K562 (cell line): ENCODE results near the gene USP31. TPM values are rescaled to one million over a fixed set of nuclear protein-coding genes. Genes with fewer than 3 reads are reported as not detected.

Source experiments
- ATAC-seq: fragments of 200-7000 bp; cut with Tn5 transposase; 3 replicates; pipeline ENCODE4 v1.9.1; 2020; ENCODE audit warnings: moderate library complexity
- BruUV-seq: library from RNA; stranded (reverse); fragments of 400-500 nt; replicated peaks from 2 replicates; lab custom pipeline; 2021; lab: Mats Ljungman, UMichigan
- CTCF ChIA-PET: fragments of 300-600 bp; formaldehyde crosslinking; extraction: SDS; loops from one replicate; lab custom pipeline; 2021; ENCODE audit warnings: low intra/inter-chr PET ratio; lab: Yijun Ruan, JAX
- POLR2A ChIA-PET: fragments of 300-600, 350-650 bp; sonication (Branson Sonifier 250); formaldehyde crosslinking; extraction: SDS; loops from one replicate; lab custom pipeline; 2021; ENCODE audit warnings: antibody characterized with exemption, inconsistent platforms; lab: Yijun Ruan, JAX
- DNase-seq, 4 experiments: peaks; one replicate each; pipeline versions ENCODE4 v3.0.0 to v3.0.0-alpha.2; 2011 to 2018; ENCODE audit warnings: low spot score in 3 of 4, mixed read lengths in 3 of 4; ENCODE audit errors: extremely low read depth in 1 of 4
- FAIRE-seq: peaks from 2 replicates; lab custom pipeline; 2011; peaks lifted over from hg19 to GRCh38; lab: Jason Lieb, UNC
- H2AFZ ChIP-seq: 2 replicates; pipeline ENCODE4 v1.6.0; 2011; ENCODE audit warnings: low read depth, low read length, control low read depth, inconsistent platforms
- H3K27ac ChIP-seq: fragments of 200-600 bp; 3 replicates; pipeline ENCODE4 v1.8.0; 2011; ENCODE audit warnings: low read depth, mild to moderate bottlenecking, control low read depth, inconsistent platforms, low read length, moderate library complexity, mixed read lengths; ENCODE audit errors: extremely low read depth
- H3K27me3 ChIP-seq, 2 experiments: fragments of 300-600 bp in 1 of 2; 2 replicates in 1 of 2; 3 replicates in 1 of 2; pipeline versions ENCODE4 v1.6.0 to v1.8.0; 2011; ENCODE audit warnings: inconsistent platforms in 2 of 2, low read length in 2 of 2, mild to moderate bottlenecking in 1 of 2, mixed read lengths in 1 of 2, moderate library complexity in 1 of 2; ENCODE audit not compliant: control insufficient read depth in 2 of 2, insufficient read depth in 2 of 2
- H3K36me3 ChIP-seq: fragments of 300-600 bp; 3 replicates; pipeline ENCODE4 v1.8.0; 2011; ENCODE audit warnings: mild to moderate bottlenecking, low read length, inconsistent platforms; ENCODE audit not compliant: control insufficient read depth, insufficient read depth
- H3K4me1 ChIP-seq, 2 experiments: fragments of 200-600 bp in 1 of 2; replicated peaks in 1 of 2; 2 replicates in 1 of 2; 3 replicates in 1 of 2; pipeline versions ENCODE4 v1.5.1 to v1.8.0; 2011; ENCODE audit warnings: inconsistent platforms in 2 of 2, low read length in 2 of 2, mild to moderate bottlenecking in 1 of 2, mixed read lengths in 1 of 2, moderate library complexity in 1 of 2; ENCODE audit not compliant: control insufficient read depth in 2 of 2, insufficient read depth in 2 of 2
- H3K4me2 ChIP-seq: 2 replicates; pipeline ENCODE4 v1.6.1; 2011; ENCODE audit warnings: low read length, control low read depth, inconsistent platforms, mixed read lengths; ENCODE audit not compliant: insufficient read depth
- H3K4me3 ChIP-seq: fragments of 200-600 bp; sonication (generic), shearing (Covaris generic); 2 replicates; pipeline ENCODE4 v1.5.1; 2016; ENCODE audit warnings: control low read depth, inconsistent platforms
- H3K79me2 ChIP-seq: fragments of 200-600 bp; 3 replicates; pipeline ENCODE4 v1.8.0; 2011; ENCODE audit warnings: low read length, inconsistent platforms; ENCODE audit not compliant: control insufficient read depth, insufficient read depth
- H3K9ac ChIP-seq, 2 experiments: 2 replicates each; pipeline versions ENCODE4 v1.6.0 to v1.6.1; 2011; ENCODE audit warnings: low read depth in 2 of 2, low read length in 2 of 2, control low read depth in 1 of 2, inconsistent platforms in 1 of 2, mild to moderate bottlenecking in 1 of 2, mixed read lengths in 1 of 2; ENCODE audit not compliant: insufficient read depth in 1 of 2
- H3K9me1 ChIP-seq: one replicate; pipeline ENCODE4 v1.6.0; 2011; ENCODE audit warnings: inconsistent platforms, mild to moderate bottlenecking, low read length, moderate library complexity; ENCODE audit not compliant: control insufficient read depth, insufficient read depth
- H3K9me3 ChIP-seq: replicated peaks from 2 replicates; pipeline ENCODE4 v1.5.1; 2011; ENCODE audit warnings: low read depth, low read length, inconsistent platforms; ENCODE audit not compliant: control insufficient read depth, insufficient read depth
- H4K20me1 ChIP-seq: replicated peaks from 2 replicates; pipeline ENCODE4 v1.6.1; 2011; ENCODE audit warnings: low read length, inconsistent platforms, mixed read lengths; ENCODE audit not compliant: control insufficient read depth, insufficient read depth
- C11orf30 ChIP-seq: fragments of 450-650 bp; IDR thresholded peaks from 2 replicates; pipeline ENCODE4 v1.6.1; 2016; ENCODE audit warnings: low read depth, mild to moderate bottlenecking
- DMBX1 ChIP-seq: fragments of 250-450 bp; sonication (Bioruptor Pico); IDR thresholded peaks from 2 replicates; pipeline ENCODE4 v1.8.0; 2022; ENCODE audit warnings: inconsistent platforms, mild to moderate bottlenecking, moderate library complexity, borderline replicate concordance
- SETDB1 ChIP-seq: IDR thresholded peaks from one replicate; pipeline ENCODE4 v1.6.1; 2012; ENCODE audit warnings: low read length, control low read depth, inconsistent platforms
- SIN3A ChIP-seq, 2 experiments: fragments of 150-350 bp in 1 of 2; IDR thresholded peaks; 2 replicates each; pipeline ENCODE4 v1.6.1; 2011 to 2016; ENCODE audit warnings: borderline replicate concordance in 2 of 2, low read depth in 2 of 2, low read length in 2 of 2, mild to moderate bottlenecking in 2 of 2, moderate library complexity in 2 of 2; ENCODE audit not compliant: control insufficient read depth in 1 of 2
- TAF1 ChIP-seq: IDR thresholded peaks from 2 replicates; pipeline ENCODE4 v1.6.1; 2011; ENCODE audit warnings: mild to moderate bottlenecking, low read length, moderate library complexity; ENCODE audit not compliant: insufficient read depth, control insufficient read depth, severe bottlenecking; ENCODE audit errors: extremely low read depth
- TEAD2 ChIP-seq: fragments of 450-650 bp; IDR thresholded peaks from 2 replicates; pipeline ENCODE4 v1.6.1; 2016; ENCODE audit warnings: missing genetic modification characterization, control low read depth, missing compliant biosample characterization
- ZNF197 ChIP-seq: fragments of 200-800 bp; sonication (Bioruptor generic); IDR thresholded peaks from 2 replicates; pipeline ENCODE4 v1.6.1; 2016; ENCODE audit warnings: low read depth, missing genetic modification characterization, missing compliant biosample characterization
- ZNF75A ChIP-seq: fragments of 450-650 bp; formaldehyde crosslinking; IDR thresholded peaks from 2 replicates; pipeline ENCODE4 v1.4.0; 2020; ENCODE audit warnings: mild to moderate bottlenecking
- ZNF764 ChIP-seq: fragments of 250-450 bp; sonication (Bioruptor Pico); IDR thresholded peaks from 2 replicates; pipeline ENCODE4 v1.4.0; 2020; ENCODE audit warnings: low read depth, mild to moderate bottlenecking, moderate library complexity
- WGBS: fragments of 100-300 bp; shearing (Covaris generic); methylation state at CpG from one replicate; pipeline ENCODE4 v1.1.6; 2016; ENCODE audit warnings: low coverage, mixed read lengths; ENCODE audit not compliant: insufficient coverage; ENCODE audit errors: missing lambda C conversion rate; 5-methylcytosine and 5-hydroxymethylcytosine counted together
- in situ Hi-C: fragments of 300-500 bp; cut with MboI; formaldehyde crosslinking; loops from 4 replicates; pipeline ENCODE4 v1.15.0; 2018; ENCODE audit warnings: inconsistent platforms, mixed read lengths
- intact Hi-C: fragments of 100-400 bp; cut with micrococcal nuclease; formaldehyde crosslinking; loops from 2 replicates; pipeline ENCODE4 v1.14.2; 2022
- polyA plus RNA-seq, 8 experiments: library from polyadenylated mRNA; depleted of rRNA in 4 of 8; stranded (reverse) in 5 of 8; unstranded in 3 of 8; fragments of >200 nt; fragmentation: Nextera tagmentation in 2 of 8; fragmentation: Illumina TruSeq in 1 of 8; extraction: Ambion mirVana in 2 of 8; extraction: Trizol in 1 of 8; gene quantifications; 2 replicates each; pipeline versions ENCODE4 v1.2.1 to v1.2.3, GENCODE V29; 2011 to 2014; ENCODE audit warnings: inconsistent platforms in 1 of 8, missing spikeins in 1 of 8
- total RNA-seq, 7 experiments: library from RNA; depleted of rRNA in 6 of 7; stranded (reverse); fragments of >200 nt in 6 of 7; fragmentation: Illumina TruSeq in 2 of 7; extraction: Trizol in 2 of 7; gene quantifications; 2 replicates each; pipeline versions ENCODE4 v1.2.1 to v1.2.3, GENCODE V29; 2011 to 2021; ENCODE audit warnings: low replicate concordance in 1 of 7
- TF ChIP-seq, protein P1 (sequence below): sonication (generic); formaldehyde crosslinking; IDR thresholded peaks from 2 replicates; pipeline ENCODE4 v1.8.0; 2022; ENCODE audit warnings: mild to moderate bottlenecking, missing genetic modification reagents, borderline replicate concordance
- TF ChIP-seq, protein P2 (sequence below): sonication (generic); formaldehyde crosslinking; IDR thresholded peaks from 2 replicates; pipeline ENCODE4 v1.4.0; 2020; ENCODE audit warnings: mild to moderate bottlenecking, missing genetic modification reagents
- TF ChIP-seq, protein P3 (sequence below): sonication (generic); formaldehyde crosslinking; IDR thresholded peaks from 2 replicates; pipeline ENCODE4 v1.9.0; 2022; ENCODE audit warnings: mild to moderate bottlenecking, missing genetic modification reagents

Gene USP31
- total and polyA plus RNA-seq, 9 of the 15 experiments (the other 6 are each of a cell fraction or from before 2014, with no cell fraction given): 0.56 to 4.9 (median 2.9) TPM

DNA sequence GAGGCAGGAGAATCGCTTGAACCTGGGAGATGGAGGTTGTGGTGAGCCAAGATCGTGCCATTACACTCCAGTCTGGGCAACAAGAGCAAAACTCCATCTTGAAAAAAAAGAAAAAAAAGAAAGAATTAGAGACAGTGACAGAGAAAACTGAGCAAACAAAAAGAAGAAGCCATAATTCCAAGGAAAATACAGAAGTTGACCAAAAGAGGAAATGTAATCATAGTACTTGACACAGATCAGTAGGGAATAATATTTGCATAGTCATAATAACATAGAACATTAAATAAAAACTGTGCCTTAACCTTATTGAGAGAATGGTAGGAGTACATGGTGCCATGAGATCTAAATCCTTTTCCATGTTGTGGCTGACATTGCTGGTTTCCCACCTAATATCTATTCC is 14.7 kb upstream of the USP31 start:
- POLR2A ChIA-PET: interaction anchor here (1.7 kb wide), 1 partner anchor 11 kb away, joined by 5 read pairs; no protein-coding TSS in a partner anchor
- FAIRE-seq (no peak), ATAC-seq (no peak), DNase-seq (no peak)
- no peaks in the 10 kb centered on the region for H3K79me2 ChIP-seq
- BruUV-seq: no TSS peak
- H3K27ac ChIP-seq: no peak overlapping the region
- H3K9me1 ChIP-seq: no peaks in the 10 kb centered on the region
- H3K4me1 ChIP-seq: no peaks in the 10 kb centered on the region
- no peak for TF ChIP-seq ZNF197 (CRISPR knock-in tag)
- TF ChIP-seq, protein P1, sequence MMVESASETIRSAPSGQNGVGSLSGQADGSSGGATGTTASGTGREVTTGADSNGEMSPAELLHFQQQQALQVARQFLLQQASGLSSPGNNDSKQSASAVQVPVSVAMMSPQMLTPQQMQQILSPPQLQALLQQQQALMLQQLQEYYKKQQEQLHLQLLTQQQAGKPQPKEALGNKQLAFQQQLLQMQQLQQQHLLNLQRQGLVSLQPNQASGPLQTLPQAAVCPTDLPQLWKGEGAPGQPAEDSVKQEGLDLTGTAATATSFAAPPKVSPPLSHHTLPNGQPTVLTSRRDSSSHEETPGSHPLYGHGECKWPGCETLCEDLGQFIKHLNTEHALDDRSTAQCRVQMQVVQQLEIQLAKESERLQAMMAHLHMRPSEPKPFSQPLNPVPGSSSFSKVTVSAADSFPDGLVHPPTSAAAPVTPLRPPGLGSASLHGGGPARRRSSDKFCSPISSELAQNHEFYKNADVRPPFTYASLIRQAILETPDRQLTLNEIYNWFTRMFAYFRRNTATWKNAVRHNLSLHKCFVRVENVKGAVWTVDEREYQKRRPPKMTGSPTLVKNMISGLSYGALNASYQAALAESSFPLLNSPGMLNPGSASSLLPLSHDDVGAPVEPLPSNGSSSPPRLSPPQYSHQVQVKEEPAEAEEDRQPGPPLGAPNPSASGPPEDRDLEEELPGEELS (CRISPR knock-in tag): no peak
- no peak for TF ChIP-seq DMBX1 (CRISPR knock-in tag)
- TF ChIP-seq, protein P2, sequence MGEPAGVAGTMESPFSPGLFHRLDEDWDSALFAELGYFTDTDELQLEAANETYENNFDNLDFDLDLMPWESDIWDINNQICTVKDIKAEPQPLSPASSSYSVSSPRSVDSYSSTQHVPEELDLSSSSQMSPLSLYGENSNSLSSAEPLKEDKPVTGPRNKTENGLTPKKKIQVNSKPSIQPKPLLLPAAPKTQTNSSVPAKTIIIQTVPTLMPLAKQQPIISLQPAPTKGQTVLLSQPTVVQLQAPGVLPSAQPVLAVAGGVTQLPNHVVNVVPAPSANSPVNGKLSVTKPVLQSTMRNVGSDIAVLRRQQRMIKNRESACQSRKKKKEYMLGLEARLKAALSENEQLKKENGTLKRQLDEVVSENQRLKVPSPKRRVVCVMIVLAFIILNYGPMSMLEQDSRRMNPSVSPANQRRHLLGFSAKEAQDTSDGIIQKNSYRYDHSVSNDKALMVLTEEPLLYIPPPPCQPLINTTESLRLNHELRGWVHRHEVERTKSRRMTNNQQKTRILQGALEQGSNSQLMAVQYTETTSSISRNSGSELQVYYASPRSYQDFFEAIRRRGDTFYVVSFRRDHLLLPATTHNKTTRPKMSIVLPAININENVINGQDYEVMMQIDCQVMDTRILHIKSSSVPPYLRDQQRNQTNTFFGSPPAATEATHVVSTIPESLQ (CRISPR knock-in tag): no peak
- no peak for TF ChIP-seq TAF1
- no peak for TF ChIP-seq ZNF75A (CRISPR knock-in tag)
- TF ChIP-seq, protein P3, sequence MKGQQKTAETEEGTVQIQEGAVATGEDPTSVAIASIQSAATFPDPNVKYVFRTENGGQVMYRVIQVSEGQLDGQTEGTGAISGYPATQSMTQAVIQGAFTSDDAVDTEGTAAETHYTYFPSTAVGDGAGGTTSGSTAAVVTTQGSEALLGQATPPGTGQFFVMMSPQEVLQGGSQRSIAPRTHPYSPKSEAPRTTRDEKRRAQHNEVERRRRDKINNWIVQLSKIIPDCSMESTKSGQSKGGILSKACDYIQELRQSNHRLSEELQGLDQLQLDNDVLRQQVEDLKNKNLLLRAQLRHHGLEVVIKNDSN (CRISPR knock-in tag): no peak
- no peak for TF ChIP-seq SIN3A (IDR thresholded peaks at IDR 0.05; ENCODE audit: borderline replicate concordance in 2 of 2, control insufficient read depth in 1 of 2, low read depth in 2 of 2, low read length in 2 of 2)
- TF ChIP-seq C11orf30: no peak
- no peak for TF ChIP-seq TEAD2 (tag)
- no peak for TF ChIP-seq ZNF764
- no peak for TF ChIP-seq SETDB1
- WGBS: 0% methylated on average over 2 of the region's 2 CpGs
- no peaks in the 10 kb centered on the region for H3K36me3 ChIP-seq
- CTCF ChIA-PET: no interaction called here
- in situ Hi-C loops: no loop called here
- intact Hi-C loops: no loop called here
- H4K20me1 ChIP-seq: no peaks in the 10 kb centered on the region
- H3K4me2 ChIP-seq: no peak overlapping the region
- no peak overlapping the region for H3K4me3 ChIP-seq
- H3K9me3 ChIP-seq: peaks cover 4% of the 10 kb centered on the region; the same call in 1 of the 2 replicates
- no peak overlapping the region for H2AFZ ChIP-seq
- peaks cover 2 to 6% of the 10 kb centered on the region in 2 experiments; a peak in 3 of 5 replicates for H3K27me3 ChIP-seq
- no peak overlapping the region for H3K9ac ChIP-seq
